HG03097 (cell line): ENCODE results near the gene AP2A1.

Source experiments
- ATAC-seq: cut with Tn5 transposase; IDR thresholded peaks from one replicate; pipeline ENCODE4 v1.9.1; 2021; ENCODE audit not compliant: unreplicated experiment, low FRiP score

Gene AP2A1

GRCh38 chr19:49851456-49852259 is 84.9 kb downstream of the AP2A1 start:
- ATAC-seq, result no peak

GRCh38 chr19:49852631-49853126 is 85.9 kb downstream of the AP2A1 start:
- ATAC-seq, result no peak

GRCh38 chr19:49853852-49854377 is 87.1 kb downstream of the AP2A1 start:
- no peak for ATAC-seq

GRCh38 chr19:49854378-49855263 is 87.8 kb downstream of the AP2A1 start:
- no peak for ATAC-seq

- ATAC-seq, result no peak
Observed at GRCh38 chr19:49855277-49855675, 88.5 kb downstream of the AP2A1 start.

- ATAC-seq, result no peak
Observed at GRCh38 chr19:49855676-49856573, 89.1 kb downstream of the AP2A1 start.

- ATAC-seq, result no peak
Observed at GRCh38 chr19:49856574-49857021, 89.8 kb downstream of the AP2A1 start.
